ENCODE results near the gene MDN1. TPM values are rescaled to one million over a fixed set of nuclear protein-coding genes. Genes with fewer than 3 reads are reported as not detected.

MDN1 gene
- total and polyA plus RNA-seq, 7 donors, result 3.0 to 29.9 (median 16.5) TPM

- no peaks in the 10 kb centered on the region for H3K27me3 ChIP-seq
- WGBS, 2 donors, result 71 to 88% methylated on average over 5 of the region's 5 CpGs
- intact Hi-C loops (cut with DNase I), result loop anchor here (5.0 kb wide), 1 partner anchor 246 kb away; no protein-coding TSS in a partner anchor
- no peak overlapping the region for H3K4me3 ChIP-seq
- no peak overlapping the region for H3K27ac ChIP-seq
- H3K4me1 ChIP-seq, result no peaks in the 10 kb centered on the region
- TF ChIP-seq POLR2A (IDR thresholded peaks at IDR 0.05) (no peak), CTCF (IDR thresholded peaks at IDR 0.05) (no peak), EP300 (IDR thresholded peaks at IDR 0.05) (no peak), POLR2AphosphoS5 (IDR thresholded peaks at IDR 0.05) (no peak)
- DNase-seq, result no peak
- H3K9me3 ChIP-seq, result no peaks in the 10 kb centered on the region
- H3K36me3 ChIP-seq, result peaks cover 0 to 6% (median 0%) of the 10 kb centered on the region in 4 donors
Observed at GRCh38 chr6:89613790-89614189, 205.8 kb downstream of the MDN1 start.

GRCh38 chr6:89612121-89612520 lies 207.5 kb downstream of the MDN1 start:
- H3K4me1 ChIP-seq, result no peaks in the 10 kb centered on the region
- H3K36me3 ChIP-seq, result peaks cover 0 to 6% (median 0%) of the 10 kb centered on the region in 4 donors
- intact Hi-C loops (cut with DNase I), result loop anchor here (5.0 kb wide), 1 partner anchor 245 kb away; no protein-coding TSS in a partner anchor
- H3K27ac ChIP-seq, result no peak overlapping the region
- no peak for TF ChIP-seq POLR2AphosphoS5 (IDR thresholded peaks at IDR 0.05)
- TF ChIP-seq POLR2A (IDR thresholded peaks at IDR 0.05), result no peak
- TF ChIP-seq EP300 (IDR thresholded peaks at IDR 0.05), result no peak
- no peak for TF ChIP-seq CTCF (IDR thresholded peaks at IDR 0.05)
- no peak overlapping the region for H3K4me3 ChIP-seq
- no peaks in the 10 kb centered on the region for H3K27me3 ChIP-seq
- DNase-seq, result no peak
- H3K9me3 ChIP-seq, result no peaks in the 10 kb centered on the region
- 83 to 89% methylated on average over 12 of the region's 12 CpGs for WGBS, 2 donors

GRCh38 chr6:89611666-89612065 lies 207.9 kb downstream of the MDN1 start:
- TF ChIP-seq EP300 (IDR thresholded peaks at IDR 0.05), result no peak
- no peak for TF ChIP-seq POLR2A (IDR thresholded peaks at IDR 0.05)
- TF ChIP-seq CTCF (IDR thresholded peaks at IDR 0.05), result no peak
- Histone ChIP-seq H3K4me1 (no peaks in the 10 kb centered on the region), H3K27ac (no peak overlapping the region), H3K9me3 (no peaks in the 10 kb centered on the region), H3K27me3 (no peaks in the 10 kb centered on the region), H3K4me3 (no peak overlapping the region), H3K36me3 (peaks cover 0 to 4% (median 0%) of the 10 kb centered on the region in 4 donors)
- DNase-seq, result no peak
- intact Hi-C loops (cut with DNase I), result loop anchor here (5.0 kb wide), 1 partner anchor 244 kb away; no protein-coding TSS in a partner anchor

GRCh38 chr6:89610149-89610642 lies 209.4 kb downstream of the MDN1 start:
- no peak for TF ChIP-seq EP300 (IDR thresholded peaks at IDR 0.05)
- TF ChIP-seq CTCF (IDR thresholded peaks at IDR 0.05), result peak; percentile 58 to 86 (median 64)
- no peak for TF ChIP-seq POLR2AphosphoS5 (IDR thresholded peaks at IDR 0.05)
- TF ChIP-seq POLR2A (IDR thresholded peaks at IDR 0.05), result no peak

GRCh38 chr6:89605861-89606260 lies 213.7 kb downstream of the MDN1 start:
- WGBS, 2 donors, result 86 to 89% methylated on average over 5 of the region's 5 CpGs
- no peaks in the 10 kb centered on the region for H3K27me3 ChIP-seq
- no peak overlapping the region for H3K4me3 ChIP-seq
- intact Hi-C loops (cut with DNase I), result no loop called here
- DNase-seq, result no peak
- TF ChIP-seq POLR2A (IDR thresholded peaks at IDR 0.05) (no peak), CTCF (IDR thresholded peaks at IDR 0.05) (no peak), POLR2AphosphoS5 (IDR thresholded peaks at IDR 0.05) (no peak), EP300 (IDR thresholded peaks at IDR 0.05) (no peak)
- no peaks in the 10 kb centered on the region for H3K36me3 ChIP-seq
- no peaks in the 10 kb centered on the region for H3K9me3 ChIP-seq
- H3K4me1 ChIP-seq, result no peaks in the 10 kb centered on the region
- no peak overlapping the region for H3K27ac ChIP-seq

More at GRCh38 chr6:89610149-89610642, 209.4 kb downstream of the MDN1 start:
- Histone ChIP-seq H3K36me3 (no peaks in the 10 kb centered on the region), H3K27me3 (no peaks in the 10 kb centered on the region), H3K4me1 (no peaks in the 10 kb centered on the region), H3K9me3 (no peaks in the 10 kb centered on the region), H3K27ac (no peak overlapping the region), H3K4me3 (no peak overlapping the region)
- intact Hi-C loops (cut with DNase I), result loop anchor here (1.0 to 5.0 kb wide), 2 partner anchors 177 to 243 kb away; partner anchors contain the start of gene ANKRD6
- peak; percentile 79 for DNase-seq
- 31 to 56% methylated on average over 11 of the region's 11 CpGs for WGBS, 2 donors

Measured in sigmoid colon (tissue), 7 donors.